PFSK-1 (cell line): Measurements from ENCODE around the gene CMBL.

ENCODE experiments used
- POLR2AphosphoS5 ChIP-seq: IDR thresholded peaks from 2 replicates; pipeline ENCODE4 v1.6.1; 2012; ENCODE audit warnings: low read depth, mild to moderate bottlenecking, control low read depth, low read length, moderate library complexity
- SIN3A ChIP-seq: IDR thresholded peaks from 2 replicates; pipeline ENCODE4 v1.6.1; 2012; ENCODE audit warnings: mild to moderate bottlenecking, low read length, moderate library complexity, borderline replicate concordance; ENCODE audit not compliant: insufficient read depth
- TAF1 ChIP-seq: IDR thresholded peaks from 2 replicates; pipeline ENCODE4 v1.6.1; 2012; ENCODE audit warnings: low read length, control low read depth, borderline replicate concordance; ENCODE audit not compliant: insufficient read depth

DNA sequence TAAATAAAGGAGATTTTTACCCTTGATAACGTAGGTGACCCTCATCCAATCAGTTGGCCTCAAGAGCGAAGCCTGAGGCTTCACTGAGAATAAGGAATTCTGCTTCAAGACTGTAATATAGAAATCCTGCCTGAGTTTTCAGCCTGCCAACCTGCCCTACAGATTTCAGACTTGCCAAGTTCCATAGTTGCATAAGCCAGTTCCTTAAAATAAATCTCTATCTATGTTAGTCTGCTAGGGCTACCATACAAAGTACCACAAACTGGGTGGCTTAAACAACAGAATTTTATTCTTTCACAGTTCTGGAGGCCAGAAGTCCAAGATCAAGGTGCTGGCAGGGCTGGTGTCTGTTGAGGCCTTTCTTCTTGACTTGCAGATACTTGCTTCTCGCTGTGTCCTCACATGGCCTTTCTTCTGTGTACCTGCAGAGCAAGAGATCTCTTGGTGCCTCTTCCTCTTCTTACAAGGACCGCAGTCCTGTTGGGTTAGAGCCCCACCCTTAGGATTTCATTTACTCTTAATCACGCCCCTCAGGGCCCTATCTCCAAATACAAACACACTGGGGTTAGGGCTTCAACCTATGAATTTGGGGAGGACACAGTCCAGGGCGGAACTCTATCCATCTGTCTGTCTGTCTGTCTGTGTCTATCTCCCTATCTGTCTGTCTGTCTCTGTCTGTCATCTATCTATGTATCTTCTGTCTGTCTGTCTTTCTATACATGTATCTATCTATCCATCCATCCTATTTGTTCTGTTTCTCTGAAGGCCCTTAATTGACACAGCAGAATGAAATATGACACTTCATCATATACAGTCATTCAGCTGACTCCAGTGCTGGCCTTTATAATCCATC is 17.0 kb upstream of the CMBL start:
- TF ChIP-seq TAF1 (no peak), SIN3A (no peak), POLR2AphosphoS5 (no peak)
